Panc1 (cell line): ENCODE results near the gene HOXD3. TPM values are rescaled to one million over a fixed set of nuclear protein-coding genes. Genes with fewer than 3 reads are reported as not detected.

ENCODE experiments used
- ATAC-seq: fragments of 200-7000 bp; cut with Tn5 transposase; 2 replicates; pipeline ENCODE4 v1.9.1; 2020; ENCODE audit warnings: mild to moderate bottlenecking, moderate library complexity
- BruUV-seq: library from RNA; stranded (reverse); fragments of 400-500 nt; replicated peaks from 2 replicates; lab custom pipeline; 2021; lab: Mats Ljungman, UMichigan
- CTCF ChIA-PET: fragments of 300-600 bp; sonication (Branson Sonifier 250); formaldehyde crosslinking; loops from one replicate; lab custom pipeline; 2022; ENCODE audit warnings: antibody characterized with exemption; lab: Charles Lee
- POLR2A ChIA-PET: fragments of 300-600 bp; sonication (Branson Sonifier 250); formaldehyde crosslinking; loops from one replicate; lab custom pipeline; 2022; ENCODE audit warnings: antibody characterized with exemption; lab: Charles Lee
- DNase-seq: peaks from one replicate; pipeline ENCODE4 v3.0.0-alpha.2; 2010; ENCODE audit warnings: low read depth, low spot score
- H3K27ac ChIP-seq: 2 replicates; pipeline ENCODE4 v1.5.1; 2011; ENCODE audit warnings: mild to moderate bottlenecking, low read length, inconsistent platforms
- H3K27me3 ChIP-seq: fragments of 200-500 bp; sonication (Bioruptor generic); 2 replicates; pipeline ENCODE4 v1.6.0; 2014; ENCODE audit warnings: low read length, inconsistent platforms; ENCODE audit not compliant: control insufficient read depth, insufficient read depth
- H3K36me3 ChIP-seq: fragments of 200-500 bp; sonication (Bioruptor generic); 2 replicates; pipeline ENCODE4 v1.5.1; 2014; ENCODE audit warnings: inconsistent platforms, mild to moderate bottlenecking, low read length, moderate library complexity; ENCODE audit not compliant: control insufficient read depth, insufficient read depth
- H3K4me1 ChIP-seq: 2 replicates; pipeline ENCODE4 v1.5.1; 2011; ENCODE audit warnings: inconsistent platforms, mild to moderate bottlenecking, low read length, moderate library complexity; ENCODE audit not compliant: control insufficient read depth, insufficient read depth
- H3K4me3 ChIP-seq, 2 experiments: 2 replicates each; pipeline ENCODE4 v1.5.1; 2011 to 2012; ENCODE audit warnings: low read depth in 2 of 2, low read length in 2 of 2, mild to moderate bottlenecking in 2 of 2, inconsistent platforms in 1 of 2, moderate library complexity in 1 of 2
- H3K9me3 ChIP-seq: fragments of 200-500 bp; sonication (Bioruptor generic); 2 replicates; pipeline ENCODE4 v1.5.1; 2014; ENCODE audit warnings: low read depth, mild to moderate bottlenecking, inconsistent platforms, low read length, moderate library complexity; ENCODE audit not compliant: control insufficient read depth, insufficient read depth
- POLR2AphosphoS5 ChIP-seq: IDR thresholded peaks from 2 replicates; pipeline ENCODE4 v1.6.1; 2012; ENCODE audit warnings: mild to moderate bottlenecking, low read depth, low read length, moderate library complexity
- SIN3A ChIP-seq: IDR thresholded peaks from 2 replicates; pipeline ENCODE4 v1.6.1; 2012; ENCODE audit warnings: low read depth, mild to moderate bottlenecking, low read length, moderate library complexity, borderline replicate concordance; ENCODE audit not compliant: insufficient read depth
- TCF7L2 ChIP-seq: IDR thresholded peaks from 2 replicates; pipeline ENCODE4 v1.6.1; 2011; ENCODE audit warnings: mild to moderate bottlenecking, low read depth, low read length, inconsistent platforms
- in situ Hi-C: cut with HindIII; loops from 2 replicates; pipeline ENCODE4 v1.10.0; 2016; ENCODE audit warnings: low sequenced_read_pairs, low pct_unique_long_range_greater_than_20kb
- intact Hi-C: fragments of 100-400 bp; cut with micrococcal nuclease; formaldehyde crosslinking; loops from one replicate; pipeline ENCODE4 v1.10.0; 2022; ENCODE audit not compliant: unreplicated experiment
- total RNA-seq: library from RNA; stranded (reverse); gene quantifications from one replicate; pipeline ENCODE4 v1.2.1, GENCODE V29; 2021; ENCODE audit not compliant: unreplicated experiment
- TF ChIP-seq, protein P1 (sequence below), 2 experiments: IDR thresholded peaks; 2 replicates each; pipeline ENCODE4 v1.6.1; 2011 to 2012; ENCODE audit warnings: low read depth in 2 of 2, control low read depth in 1 of 2, low read length in 1 of 2, mild to moderate bottlenecking in 1 of 2, moderate library complexity in 1 of 2; ENCODE audit not compliant: insufficient read depth in 1 of 2
- TF ChIP-seq, protein P2 (sequence below): fragments of 450-650 bp; IDR thresholded peaks from 2 replicates; pipeline ENCODE4 v1.5.1; 2017; ENCODE audit warnings: mild to moderate bottlenecking

Gene HOXD3
- total RNA-seq, 1 experiment from 2014 or later, result 1.8 TPM

DNA sequence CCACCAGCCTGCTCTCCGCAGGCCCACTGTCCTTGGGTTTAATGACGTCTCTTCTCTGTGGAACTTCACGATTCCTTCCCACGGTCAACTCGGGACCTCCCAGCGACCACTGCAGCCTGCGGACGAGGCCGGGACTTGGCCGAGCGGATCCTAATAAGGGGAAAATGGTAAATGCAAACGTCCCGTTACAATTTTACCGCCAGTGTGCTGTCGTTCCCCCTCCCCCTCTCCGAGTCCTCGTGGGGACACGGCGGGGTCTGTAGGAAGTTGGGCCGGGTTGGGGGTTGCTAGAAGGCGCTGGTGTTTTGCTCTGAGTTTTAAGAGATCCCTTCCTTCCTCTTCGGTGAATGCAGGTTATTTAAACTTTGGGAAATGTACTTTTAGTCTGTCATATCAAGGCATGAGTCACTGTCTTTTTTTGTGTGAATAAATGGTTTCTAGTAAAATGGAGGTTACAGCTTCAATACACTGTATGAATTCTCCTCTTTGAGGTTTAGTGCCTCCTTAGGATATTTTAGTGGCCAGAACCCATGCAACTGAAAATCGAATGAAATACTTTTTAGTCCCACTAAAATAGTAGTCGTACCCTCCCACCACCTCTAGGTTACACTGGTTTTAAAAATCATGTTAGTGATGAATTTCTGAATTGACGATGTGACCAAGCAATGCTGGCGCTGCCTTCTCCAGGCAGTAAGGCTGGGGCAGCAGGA lies 47.8 kb upstream of the HOXD3 start:
- TF ChIP-seq, protein P1, sequence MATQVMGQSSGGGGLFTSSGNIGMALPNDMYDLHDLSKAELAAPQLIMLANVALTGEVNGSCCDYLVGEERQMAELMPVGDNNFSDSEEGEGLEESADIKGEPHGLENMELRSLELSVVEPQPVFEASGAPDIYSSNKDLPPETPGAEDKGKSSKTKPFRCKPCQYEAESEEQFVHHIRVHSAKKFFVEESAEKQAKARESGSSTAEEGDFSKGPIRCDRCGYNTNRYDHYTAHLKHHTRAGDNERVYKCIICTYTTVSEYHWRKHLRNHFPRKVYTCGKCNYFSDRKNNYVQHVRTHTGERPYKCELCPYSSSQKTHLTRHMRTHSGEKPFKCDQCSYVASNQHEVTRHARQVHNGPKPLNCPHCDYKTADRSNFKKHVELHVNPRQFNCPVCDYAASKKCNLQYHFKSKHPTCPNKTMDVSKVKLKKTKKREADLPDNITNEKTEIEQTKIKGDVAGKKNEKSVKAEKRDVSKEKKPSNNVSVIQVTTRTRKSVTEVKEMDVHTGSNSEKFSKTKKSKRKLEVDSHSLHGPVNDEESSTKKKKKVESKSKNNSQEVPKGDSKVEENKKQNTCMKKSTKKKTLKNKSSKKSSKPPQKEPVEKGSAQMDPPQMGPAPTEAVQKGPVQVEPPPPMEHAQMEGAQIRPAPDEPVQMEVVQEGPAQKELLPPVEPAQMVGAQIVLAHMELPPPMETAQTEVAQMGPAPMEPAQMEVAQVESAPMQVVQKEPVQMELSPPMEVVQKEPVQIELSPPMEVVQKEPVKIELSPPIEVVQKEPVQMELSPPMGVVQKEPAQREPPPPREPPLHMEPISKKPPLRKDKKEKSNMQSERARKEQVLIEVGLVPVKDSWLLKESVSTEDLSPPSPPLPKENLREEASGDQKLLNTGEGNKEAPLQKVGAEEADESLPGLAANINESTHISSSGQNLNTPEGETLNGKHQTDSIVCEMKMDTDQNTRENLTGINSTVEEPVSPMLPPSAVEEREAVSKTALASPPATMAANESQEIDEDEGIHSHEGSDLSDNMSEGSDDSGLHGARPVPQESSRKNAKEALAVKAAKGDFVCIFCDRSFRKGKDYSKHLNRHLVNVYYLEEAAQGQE (IDR thresholded peaks at IDR 0.05; ENCODE audit: insufficient read depth in 1 of 2, low read depth in 2 of 2, low read length in 1 of 2), result no peak
- TF ChIP-seq, protein P2, sequence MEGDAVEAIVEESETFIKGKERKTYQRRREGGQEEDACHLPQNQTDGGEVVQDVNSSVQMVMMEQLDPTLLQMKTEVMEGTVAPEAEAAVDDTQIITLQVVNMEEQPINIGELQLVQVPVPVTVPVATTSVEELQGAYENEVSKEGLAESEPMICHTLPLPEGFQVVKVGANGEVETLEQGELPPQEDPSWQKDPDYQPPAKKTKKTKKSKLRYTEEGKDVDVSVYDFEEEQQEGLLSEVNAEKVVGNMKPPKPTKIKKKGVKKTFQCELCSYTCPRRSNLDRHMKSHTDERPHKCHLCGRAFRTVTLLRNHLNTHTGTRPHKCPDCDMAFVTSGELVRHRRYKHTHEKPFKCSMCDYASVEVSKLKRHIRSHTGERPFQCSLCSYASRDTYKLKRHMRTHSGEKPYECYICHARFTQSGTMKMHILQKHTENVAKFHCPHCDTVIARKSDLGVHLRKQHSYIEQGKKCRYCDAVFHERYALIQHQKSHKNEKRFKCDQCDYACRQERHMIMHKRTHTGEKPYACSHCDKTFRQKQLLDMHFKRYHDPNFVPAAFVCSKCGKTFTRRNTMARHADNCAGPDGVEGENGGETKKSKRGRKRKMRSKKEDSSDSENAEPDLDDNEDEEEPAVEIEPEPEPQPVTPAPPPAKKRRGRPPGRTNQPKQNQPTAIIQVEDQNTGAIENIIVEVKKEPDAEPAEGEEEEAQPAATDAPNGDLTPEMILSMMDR, result no peak
- no peak for TF ChIP-seq SIN3A
- TF ChIP-seq POLR2AphosphoS5, result no peak
- no peak for TF ChIP-seq TCF7L2
- H3K4me3 ChIP-seq, result no peak overlapping the region
- H3K36me3 ChIP-seq, result no peaks in the 10 kb centered on the region
- H3K4me1 ChIP-seq, result peaks cover 4% of the 10 kb centered on the region; the same call in 1 of the 2 replicates
- 0 out of 2 replicates have a peak, but pooled peaks cover 5% of the 10 kb centered on the region for H3K27me3 ChIP-seq
- intact Hi-C loops, result no loop called here
- DNase-seq (no peak), ATAC-seq (no peak)
- in situ Hi-C loops, result no loop called here
- H3K9me3 ChIP-seq, result no peaks in the 10 kb centered on the region
- ChIA-PET CTCF (interaction anchor here (0.6 kb wide), 1 partner anchor 790 kb away, joined by 3 read pairs; no protein-coding TSS in a partner anchor), POLR2A (no interaction called here)
- BruUV-seq, result no TSS peak
- H3K27ac ChIP-seq, result no peak overlapping the region

DNA sequence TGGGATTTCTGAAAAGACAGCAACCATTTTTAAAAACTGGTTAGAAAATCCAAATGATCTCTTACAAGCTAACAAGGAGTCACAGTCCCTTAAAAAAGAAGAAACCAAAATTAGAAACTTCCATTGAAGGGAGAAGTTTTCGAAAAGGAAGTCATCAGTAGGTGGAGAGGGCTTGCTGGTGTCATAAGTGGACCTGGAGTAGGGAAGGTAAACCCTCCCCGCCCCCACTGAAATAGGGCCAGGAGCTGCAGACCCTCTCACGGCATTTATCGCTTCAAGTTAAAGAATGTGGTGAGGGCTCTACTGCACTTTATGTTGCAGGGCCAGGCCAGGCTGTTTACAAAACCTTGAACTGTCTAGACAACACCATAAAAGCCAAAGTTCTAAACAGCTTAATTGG lies 47.2 kb upstream of the HOXD3 start:
- intact Hi-C loops, result no loop called here
- no peak overlapping the region for H3K27ac ChIP-seq
- BruUV-seq, result no TSS peak
- ChIA-PET CTCF (interaction anchor here (0.6 kb wide), 1 partner anchor 791 kb away, joined by 3 read pairs; no protein-coding TSS in a partner anchor), POLR2A (no interaction called here)
- no peaks in the 10 kb centered on the region for H3K36me3 ChIP-seq
- H3K27me3 ChIP-seq, result 0 out of 2 replicates have a peak, but pooled peaks cover 5% of the 10 kb centered on the region
- no peak for ATAC-seq
- TF ChIP-seq, protein P2, result no peak
- TF ChIP-seq SIN3A (no peak), POLR2AphosphoS5 (no peak), TCF7L2 (no peak)
- TF ChIP-seq, protein P1 (IDR thresholded peaks at IDR 0.05; ENCODE audit: insufficient read depth in 1 of 2, low read depth in 2 of 2, low read length in 1 of 2), result no peak
- 0 out of 2 replicates have a peak, but pooled peaks cover 3% of the 10 kb centered on the region for H3K4me1 ChIP-seq
- H3K4me3 ChIP-seq, result no peak overlapping the region
- H3K9me3 ChIP-seq, result no peaks in the 10 kb centered on the region
- in situ Hi-C loops, result no loop called here
- DNase-seq, result no peak
